ENCODE data around the gene XYLT1.

Gene XYLT1

GRCh38 chr16:17370731-17371285, 100.0 kb downstream of the XYLT1 start:
- no peak overlapping the region for H3K9ac ChIP-seq (ENCODE audit: insufficient read length)
- no peaks in the 10 kb centered on the region for H3K36me3 ChIP-seq (ENCODE audit: insufficient read depth, low read length)
- H3K27ac ChIP-seq = no peak overlapping the region

GRCh38 chr16:17370223-17370707, 100.5 kb downstream of the XYLT1 start:
- TF ChIP-seq FOXP2 (optimal IDR thresholded peaks at IDR 0.05; ENCODE audit: control extremely low read depth, extremely low read length, insufficient read depth) (no peak), POLR2AphosphoS5 (IDR thresholded peaks at IDR 0.05; ENCODE audit: borderline replicate concordance, low read depth, low read length) (no peak), EZH2 (IDR thresholded peaks at IDR 0.05) (no peak)
- Histone ChIP-seq H3K36me3 (ENCODE audit: insufficient read depth, low read length) (no peaks in the 10 kb centered on the region), H3K4me3 (no peak overlapping the region), H3K27ac (no peak overlapping the region), H3K9ac (ENCODE audit: insufficient read length) (no peak overlapping the region), H3K9me3 (ENCODE audit: low read depth, low read length) (no peaks in the 10 kb centered on the region)
- no peak for DNase-seq (ENCODE audit: low read depth, low spot score)

More at GRCh38 chr16:17370731-17371285, 100.0 kb downstream of the XYLT1 start:
- DNase-seq (ENCODE audit: low read depth, low spot score) = no peak
- Histone ChIP-seq H3K9me3 (ENCODE audit: low read depth, low read length) (no peaks in the 10 kb centered on the region), H3K4me3 (no peak overlapping the region)
- TF ChIP-seq POLR2AphosphoS5 (IDR thresholded peaks at IDR 0.05; ENCODE audit: borderline replicate concordance, low read depth, low read length) = no peak
- no peak for TF ChIP-seq FOXP2 (optimal IDR thresholded peaks at IDR 0.05; ENCODE audit: control extremely low read depth, extremely low read length, insufficient read depth)
- TF ChIP-seq EZH2 (IDR thresholded peaks at IDR 0.05) = no peak

- no peaks in the 10 kb centered on the region for H3K9me3 ChIP-seq (ENCODE audit: low read depth, low read length)
- no peak for DNase-seq (ENCODE audit: low read depth, low spot score)
- H3K9ac ChIP-seq (ENCODE audit: insufficient read length) = no peak overlapping the region
- TF ChIP-seq FOXP2 (optimal IDR thresholded peaks at IDR 0.05; ENCODE audit: control extremely low read depth, extremely low read length, insufficient read depth) (no peak), EZH2 (IDR thresholded peaks at IDR 0.05) (no peak), POLR2AphosphoS5 (IDR thresholded peaks at IDR 0.05; ENCODE audit: borderline replicate concordance, low read depth, low read length) (no peak)
- no peaks in the 10 kb centered on the region for H3K36me3 ChIP-seq (ENCODE audit: insufficient read depth, low read length)
- no peak overlapping the region for H3K4me3 ChIP-seq
- H3K27ac ChIP-seq = no peak overlapping the region
Observed at GRCh38 chr16:17369421-17370222, 101.1 kb downstream of the XYLT1 start.

GRCh38 chr16:17368951-17369350, 101.8 kb downstream of the XYLT1 start:
- no peak for DNase-seq (ENCODE audit: low read depth, low spot score)
- Histone ChIP-seq H3K4me3 (no peak overlapping the region), H3K9me3 (ENCODE audit: low read depth, low read length) (no peaks in the 10 kb centered on the region), H3K36me3 (ENCODE audit: insufficient read depth, low read length) (no peaks in the 10 kb centered on the region), H3K9ac (ENCODE audit: insufficient read length) (no peak overlapping the region), H3K27ac (no peak overlapping the region)
- TF ChIP-seq EZH2 (IDR thresholded peaks at IDR 0.05) (no peak), POLR2AphosphoS5 (IDR thresholded peaks at IDR 0.05; ENCODE audit: borderline replicate concordance, low read depth, low read length) (no peak), FOXP2 (optimal IDR thresholded peaks at IDR 0.05; ENCODE audit: control extremely low read depth, extremely low read length, insufficient read depth) (no peak)

GRCh38 chr16:17368446-17368845, 102.3 kb downstream of the XYLT1 start:
- Histone ChIP-seq H3K4me3 (no peak overlapping the region), H3K27ac (no peak overlapping the region), H3K9me3 (ENCODE audit: low read depth, low read length) (no peaks in the 10 kb centered on the region), H3K36me3 (ENCODE audit: insufficient read depth, low read length) (no peaks in the 10 kb centered on the region), H3K9ac (ENCODE audit: insufficient read length) (no peak overlapping the region)
- no peak for DNase-seq (ENCODE audit: low read depth, low spot score)
- TF ChIP-seq FOXP2 (optimal IDR thresholded peaks at IDR 0.05; ENCODE audit: control extremely low read depth, extremely low read length, insufficient read depth) (no peak), EZH2 (IDR thresholded peaks at IDR 0.05) (no peak), POLR2AphosphoS5 (IDR thresholded peaks at IDR 0.05; ENCODE audit: borderline replicate concordance, low read depth, low read length) (no peak)

- TF ChIP-seq EZH2 (IDR thresholded peaks at IDR 0.05) (no peak), POLR2AphosphoS5 (IDR thresholded peaks at IDR 0.05; ENCODE audit: borderline replicate concordance, low read depth, low read length) (no peak), FOXP2 (optimal IDR thresholded peaks at IDR 0.05; ENCODE audit: control extremely low read depth, extremely low read length, insufficient read depth) (no peak)
- no peak for DNase-seq (ENCODE audit: low read depth, low spot score)
- Histone ChIP-seq H3K9ac (ENCODE audit: insufficient read length) (no peak overlapping the region), H3K36me3 (ENCODE audit: insufficient read depth, low read length) (no peaks in the 10 kb centered on the region), H3K9me3 (ENCODE audit: low read depth, low read length) (no peaks in the 10 kb centered on the region), H3K4me3 (no peak overlapping the region), H3K27ac (no peak overlapping the region)
Observed at GRCh38 chr16:17367923-17368322, 102.8 kb downstream of the XYLT1 start.

- DNase-seq (ENCODE audit: low read depth, low spot score) = no peak
- H3K4me3 ChIP-seq = no peak overlapping the region
- H3K9me3 ChIP-seq (ENCODE audit: low read depth, low read length) = no peaks in the 10 kb centered on the region
- H3K9ac ChIP-seq (ENCODE audit: insufficient read length) = no peak overlapping the region
- H3K36me3 ChIP-seq (ENCODE audit: insufficient read depth, low read length) = no peaks in the 10 kb centered on the region
- TF ChIP-seq FOXP2 (optimal IDR thresholded peaks at IDR 0.05; ENCODE audit: control extremely low read depth, extremely low read length, insufficient read depth) (no peak), EZH2 (IDR thresholded peaks at IDR 0.05) (no peak), POLR2AphosphoS5 (IDR thresholded peaks at IDR 0.05; ENCODE audit: borderline replicate concordance, low read depth, low read length) (no peak)
- H3K27ac ChIP-seq = no peak overlapping the region
Observed at GRCh38 chr16:17367036-17367435, 103.7 kb downstream of the XYLT1 start.

- Histone ChIP-seq H3K27ac (no peak overlapping the region), H3K36me3 (ENCODE audit: insufficient read depth, low read length) (no peaks in the 10 kb centered on the region), H3K9me3 (ENCODE audit: low read depth, low read length) (no peaks in the 10 kb centered on the region), H3K9ac (ENCODE audit: insufficient read length) (no peak overlapping the region), H3K4me3 (no peak overlapping the region)
- DNase-seq (ENCODE audit: low read depth, low spot score) = no peak
- no peak for TF ChIP-seq POLR2AphosphoS5 (IDR thresholded peaks at IDR 0.05; ENCODE audit: borderline replicate concordance, low read depth, low read length)
- TF ChIP-seq FOXP2 (optimal IDR thresholded peaks at IDR 0.05; ENCODE audit: control extremely low read depth, extremely low read length, insufficient read depth) = no peak
- TF ChIP-seq EZH2 (IDR thresholded peaks at IDR 0.05) = no peak
Observed at GRCh38 chr16:17366299-17366961, 104.3 kb downstream of the XYLT1 start.

All from SK-N-MC (cell line).